Measurements from ENCODE around the gene LMCD1.

Gene LMCD1

GRCh38 chr3:8538913-8539312, 37.3 kb downstream of the LMCD1 start:
- TF ChIP-seq, protein P1, sequence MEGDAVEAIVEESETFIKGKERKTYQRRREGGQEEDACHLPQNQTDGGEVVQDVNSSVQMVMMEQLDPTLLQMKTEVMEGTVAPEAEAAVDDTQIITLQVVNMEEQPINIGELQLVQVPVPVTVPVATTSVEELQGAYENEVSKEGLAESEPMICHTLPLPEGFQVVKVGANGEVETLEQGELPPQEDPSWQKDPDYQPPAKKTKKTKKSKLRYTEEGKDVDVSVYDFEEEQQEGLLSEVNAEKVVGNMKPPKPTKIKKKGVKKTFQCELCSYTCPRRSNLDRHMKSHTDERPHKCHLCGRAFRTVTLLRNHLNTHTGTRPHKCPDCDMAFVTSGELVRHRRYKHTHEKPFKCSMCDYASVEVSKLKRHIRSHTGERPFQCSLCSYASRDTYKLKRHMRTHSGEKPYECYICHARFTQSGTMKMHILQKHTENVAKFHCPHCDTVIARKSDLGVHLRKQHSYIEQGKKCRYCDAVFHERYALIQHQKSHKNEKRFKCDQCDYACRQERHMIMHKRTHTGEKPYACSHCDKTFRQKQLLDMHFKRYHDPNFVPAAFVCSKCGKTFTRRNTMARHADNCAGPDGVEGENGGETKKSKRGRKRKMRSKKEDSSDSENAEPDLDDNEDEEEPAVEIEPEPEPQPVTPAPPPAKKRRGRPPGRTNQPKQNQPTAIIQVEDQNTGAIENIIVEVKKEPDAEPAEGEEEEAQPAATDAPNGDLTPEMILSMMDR (IDR thresholded peaks at IDR 0.05; ENCODE audit: insufficient read depth, low read length, poor library complexity, severe bottlenecking), result no peak
- no peak for TF ChIP-seq EZH2phosphoT487 (conservative IDR thresholded peaks at IDR 0.05; ENCODE audit: low read length)
- H3K36me3 ChIP-seq (ENCODE audit: low read length), result no peaks in the 10 kb centered on the region
- H3F3A ChIP-seq (ENCODE audit: insufficient read depth), result no peaks in the 10 kb centered on the region
- H3K9me3 ChIP-seq (ENCODE audit: insufficient read depth, low read length), result no peaks in the 10 kb centered on the region
- no peaks in the 10 kb centered on the region for H3K79me2 ChIP-seq (ENCODE audit: insufficient read depth, low read length)
- no peaks in the 10 kb centered on the region for H3K27me3 ChIP-seq (ENCODE audit: low read length)
- H3K9me2 ChIP-seq (replicated peaks; ENCODE audit: insufficient read depth, low read length), result no peaks in the 10 kb centered on the region
- no peak overlapping the region for H3K4me3 ChIP-seq (ENCODE audit: insufficient read depth, low read length, poor library complexity, severe bottlenecking)
- H3K27ac ChIP-seq (ENCODE audit: low read depth, low read length), result no peak overlapping the region
- no peak overlapping the region for H2AFZ ChIP-seq (ENCODE audit: low read depth, low read length, severe bottlenecking)
- no peak overlapping the region for H3K4me2 ChIP-seq (ENCODE audit: low read depth, low read length, poor library complexity, severe bottlenecking)
- no peaks in the 10 kb centered on the region for H4K20me1 ChIP-seq (ENCODE audit: low read depth, low read length)
- no peak overlapping the region for H3K9ac ChIP-seq (ENCODE audit: low read length)

DNA sequence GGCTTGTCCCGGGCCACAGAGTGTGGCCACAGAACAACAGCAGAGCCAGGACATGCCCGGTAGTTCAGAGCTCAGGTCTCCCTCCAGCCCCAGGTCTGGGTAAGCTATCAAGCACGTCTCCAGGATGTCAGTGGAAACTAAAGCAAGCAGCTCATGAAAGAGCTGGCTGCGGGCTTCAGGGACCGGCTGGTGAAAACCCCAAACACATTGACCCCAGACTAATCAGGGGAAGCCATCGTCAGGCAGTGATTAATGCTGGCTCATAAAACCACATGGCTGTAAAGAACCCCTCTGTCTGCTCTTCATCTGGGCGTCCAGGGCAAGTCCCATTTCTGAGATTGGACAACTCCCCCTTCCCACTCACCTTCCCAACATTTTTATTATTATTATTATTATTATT, 37.8 kb downstream of the LMCD1 start:
- TF ChIP-seq EZH2phosphoT487 (conservative IDR thresholded peaks at IDR 0.05; ENCODE audit: low read length), result no peak
- TF ChIP-seq, protein P1 (IDR thresholded peaks at IDR 0.05; ENCODE audit: insufficient read depth, low read length, poor library complexity, severe bottlenecking), result no peak
- H3K79me2 ChIP-seq (ENCODE audit: insufficient read depth, low read length), result no peaks in the 10 kb centered on the region
- no peaks in the 10 kb centered on the region for H3F3A ChIP-seq (ENCODE audit: insufficient read depth)
- H3K36me3 ChIP-seq (ENCODE audit: low read length), result no peaks in the 10 kb centered on the region
- H3K9me3 ChIP-seq (ENCODE audit: insufficient read depth, low read length), result no peaks in the 10 kb centered on the region
- no peak overlapping the region for H3K4me3 ChIP-seq (ENCODE audit: insufficient read depth, low read length, poor library complexity, severe bottlenecking)
- H3K27me3 ChIP-seq (ENCODE audit: low read length), result no peaks in the 10 kb centered on the region
- H3K4me2 ChIP-seq (ENCODE audit: low read depth, low read length, poor library complexity, severe bottlenecking), result no peak overlapping the region
- no peak overlapping the region for H2AFZ ChIP-seq (ENCODE audit: low read depth, low read length, severe bottlenecking)
- H3K9ac ChIP-seq (ENCODE audit: low read length), result no peak overlapping the region
- no peaks in the 10 kb centered on the region for H4K20me1 ChIP-seq (ENCODE audit: low read depth, low read length)
- no peak overlapping the region for H3K27ac ChIP-seq (ENCODE audit: low read depth, low read length)
- H3K9me2 ChIP-seq (replicated peaks; ENCODE audit: insufficient read depth, low read length), result no peaks in the 10 kb centered on the region

GRCh38 chr3:8540456-8540855, 38.8 kb downstream of the LMCD1 start:
- no peaks in the 10 kb centered on the region for H3K9me3 ChIP-seq (ENCODE audit: insufficient read depth, low read length)
- no peak overlapping the region for H3K27ac ChIP-seq (ENCODE audit: low read depth, low read length)
- H3K4me2 ChIP-seq (ENCODE audit: low read depth, low read length, poor library complexity, severe bottlenecking), result no peak overlapping the region
- H2AFZ ChIP-seq (ENCODE audit: low read depth, low read length, severe bottlenecking), result no peak overlapping the region
- H3F3A ChIP-seq (ENCODE audit: insufficient read depth), result no peaks in the 10 kb centered on the region
- TF ChIP-seq, protein P1 (IDR thresholded peaks at IDR 0.05; ENCODE audit: insufficient read depth, low read length, poor library complexity, severe bottlenecking), result no peak
- TF ChIP-seq EZH2phosphoT487 (conservative IDR thresholded peaks at IDR 0.05; ENCODE audit: low read length), result no peak
- H3K27me3 ChIP-seq (ENCODE audit: low read length), result no peaks in the 10 kb centered on the region
- no peaks in the 10 kb centered on the region for H4K20me1 ChIP-seq (ENCODE audit: low read depth, low read length)
- H3K79me2 ChIP-seq (ENCODE audit: insufficient read depth, low read length), result no peaks in the 10 kb centered on the region
- no peak overlapping the region for H3K9ac ChIP-seq (ENCODE audit: low read length)
- no peaks in the 10 kb centered on the region for H3K9me2 ChIP-seq (replicated peaks; ENCODE audit: insufficient read depth, low read length)
- no peaks in the 10 kb centered on the region for H3K36me3 ChIP-seq (ENCODE audit: low read length)
- no peak overlapping the region for H3K4me3 ChIP-seq (ENCODE audit: insufficient read depth, low read length, poor library complexity, severe bottlenecking)
